HG03097 (cell line): ENCODE results near the gene FNDC10.

Experiments used
- ATAC-seq: cut with Tn5 transposase; IDR thresholded peaks from one replicate; pipeline ENCODE4 v1.9.1; 2021; ENCODE audit not compliant: unreplicated experiment, low FRiP score

Gene FNDC10

DNA sequence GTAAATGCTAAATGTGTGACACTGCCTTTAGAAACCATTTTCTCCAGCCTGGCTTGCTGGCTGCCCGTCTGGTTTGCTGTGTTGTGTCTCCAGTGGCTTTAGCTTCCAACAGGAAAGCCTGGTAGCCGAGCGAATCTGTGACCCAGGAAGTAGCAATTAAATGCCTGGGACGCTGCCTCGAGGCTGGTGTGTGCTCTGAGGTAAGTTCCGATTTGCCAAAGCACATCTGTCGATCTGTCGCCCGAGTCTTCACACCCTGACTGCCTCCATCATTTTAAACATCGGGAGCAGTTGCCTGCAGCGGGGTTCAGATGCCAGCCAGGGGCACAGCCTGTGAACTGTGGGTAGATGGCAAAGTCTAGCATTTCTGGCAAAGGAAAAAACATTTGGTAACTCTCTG, 17.6 kb upstream of the FNDC10 start:
- no peak for ATAC-seq

GRCh38 chr1:1616838-1617237, 16.9 kb upstream of the FNDC10 start:
- ATAC-seq: no peak

GRCh38 chr1:1616045-1616790, 16.3 kb upstream of the FNDC10 start:
- no peak for ATAC-seq

DNA sequence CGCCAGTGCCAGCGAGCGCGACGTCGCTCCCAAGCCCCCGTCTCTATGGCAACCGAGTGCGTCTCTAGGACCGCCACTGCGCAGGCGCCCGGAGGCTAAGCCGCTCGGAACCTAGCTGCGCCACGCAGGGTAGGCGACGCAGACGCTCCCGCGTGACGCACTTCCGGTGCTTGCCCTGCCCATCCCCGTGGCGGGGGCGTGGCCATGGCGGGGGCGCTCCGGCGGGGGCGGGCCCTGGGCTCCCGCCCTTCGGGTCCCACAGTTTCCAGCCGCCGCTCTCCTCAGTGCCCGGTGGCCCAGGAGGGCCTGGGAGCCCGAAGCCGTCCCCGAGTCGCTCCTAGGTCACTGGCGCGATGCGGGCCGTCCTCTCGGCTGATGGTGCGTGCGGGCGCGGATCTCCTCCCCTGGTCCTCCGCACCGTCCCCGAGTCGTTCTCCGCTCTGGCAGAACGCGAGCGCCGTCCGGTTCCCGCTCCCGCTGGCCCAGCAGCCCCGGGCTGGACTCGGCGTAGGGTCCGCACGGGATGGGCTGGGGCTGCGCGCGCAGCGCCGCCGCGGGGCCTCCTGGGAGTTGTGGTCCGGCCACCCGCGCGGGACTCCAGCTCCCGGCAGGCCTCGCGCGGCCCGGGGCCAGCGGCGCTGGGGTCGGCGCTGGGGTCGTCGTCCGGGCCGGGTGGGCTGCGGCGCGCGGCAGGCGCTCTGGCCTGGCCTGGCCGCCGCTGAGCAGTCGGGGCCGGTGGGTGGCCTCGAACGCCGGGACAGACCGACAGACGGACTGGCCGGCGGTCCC, 15.5 kb upstream of the FNDC10 start, which contains the start of gene MIB2:
Gene MIB2, plus strand, starts transcription at position 245 of the 789 bp plus-strand sequence. CDS start 7,953 bp downstream, outside the sequence.
- ATAC-seq: peak; percentile 71

DNA sequence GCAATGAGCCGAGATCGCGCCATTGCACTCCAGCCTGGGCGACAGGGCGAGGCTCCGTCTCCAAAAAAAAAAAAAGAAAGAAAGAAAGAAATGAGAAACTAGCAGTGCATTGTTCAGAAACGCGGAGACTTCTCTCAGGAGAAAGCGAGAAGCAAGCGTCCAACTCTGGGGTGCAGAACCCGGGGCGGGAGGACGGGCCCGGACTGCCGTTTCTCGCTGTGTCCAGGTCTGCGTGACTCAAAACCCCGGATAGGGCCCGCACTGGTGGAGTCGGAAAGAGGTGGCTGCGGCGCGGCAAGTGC, 15.0 kb upstream of the FNDC10 start:
- ATAC-seq: no peak

DNA sequence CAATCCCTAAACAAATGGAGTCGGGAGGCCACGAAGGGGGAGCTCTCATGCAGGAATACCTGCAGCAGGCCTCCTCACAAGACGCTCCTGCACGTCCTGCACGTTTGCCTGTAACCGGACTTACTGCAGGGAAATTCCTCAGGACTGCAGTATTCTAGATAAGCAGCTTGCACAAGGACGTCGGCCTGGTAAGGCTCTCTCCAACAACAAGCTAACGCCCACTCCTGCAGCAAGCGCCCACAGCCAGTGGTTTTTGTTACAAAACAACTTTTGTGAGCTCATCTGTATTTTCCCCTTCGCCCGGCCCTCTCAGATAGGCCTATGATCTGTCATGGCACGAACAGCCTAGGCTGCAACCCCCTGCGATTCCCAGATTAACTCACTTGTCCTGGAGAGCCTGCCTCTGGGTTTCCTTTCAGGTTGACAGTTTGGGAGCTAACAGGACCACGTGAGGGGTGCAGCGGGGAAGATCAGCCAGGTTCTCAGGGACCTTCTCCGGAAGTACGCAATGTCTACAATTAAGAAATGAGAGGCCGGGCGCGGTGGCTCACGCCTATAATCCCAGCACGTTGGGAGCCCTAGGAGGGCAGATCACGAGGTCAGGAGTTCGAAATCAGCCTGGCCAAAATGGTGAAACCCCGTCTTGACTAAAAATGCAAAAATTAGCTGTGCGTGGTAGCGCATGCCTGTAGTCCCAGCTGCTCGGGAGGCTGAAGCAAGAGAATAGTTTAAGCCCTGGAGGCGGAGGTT, 14.4 kb upstream of the FNDC10 start:
- ATAC-seq: no peak

GRCh38 chr1:1613509-1614082, 13.7 kb upstream of the FNDC10 start:
- ATAC-seq: no peak

- no peak for ATAC-seq
Observed at GRCh38 chr1:1612104-1612400, 12.1 kb upstream of the FNDC10 start.

DNA sequence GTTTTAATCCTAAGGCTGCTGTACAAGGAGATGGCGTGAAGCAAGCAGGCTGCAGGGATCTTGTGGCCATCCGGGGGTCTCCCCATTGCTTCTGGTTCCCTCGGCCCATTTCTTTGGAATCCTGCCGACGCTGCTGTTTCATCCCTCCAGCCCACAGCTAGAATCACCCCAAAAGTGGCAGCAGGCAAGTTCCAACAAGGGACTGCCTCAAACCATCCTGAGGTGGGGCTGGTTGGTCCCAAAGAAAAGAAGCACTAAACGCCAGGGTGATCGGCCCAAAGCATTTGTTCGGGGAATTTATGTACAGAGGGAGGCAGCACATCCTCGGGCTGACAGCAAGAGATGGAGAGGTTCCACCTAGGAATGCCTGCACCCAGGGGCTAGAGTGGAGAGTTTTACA, 10.9 kb upstream of the FNDC10 start:
- ATAC-seq: no peak

- no peak for ATAC-seq
Observed at GRCh38 chr1:1609822-1610485, 10.0 kb upstream of the FNDC10 start.

DNA sequence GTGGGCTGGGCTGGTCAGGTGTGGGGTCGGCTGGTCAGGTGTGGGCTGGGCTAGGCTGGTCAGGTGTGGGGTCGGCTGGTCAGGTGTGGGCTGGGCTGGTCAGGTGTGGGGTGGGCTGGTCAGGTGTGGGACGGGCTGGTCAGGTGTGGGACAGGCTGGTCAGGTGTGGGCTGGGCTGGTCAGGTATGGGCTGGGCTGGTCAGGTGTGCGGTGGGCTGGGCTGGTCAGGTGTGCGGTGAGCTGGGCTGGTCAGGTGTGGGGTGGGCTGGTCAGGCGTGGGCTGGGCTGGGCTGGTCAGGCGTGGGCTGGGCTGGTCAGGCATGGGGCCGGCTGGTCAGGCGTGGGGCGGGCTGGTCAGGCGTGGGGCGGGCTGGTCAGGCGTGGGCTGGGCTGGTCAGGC, 6.3 kb upstream of the FNDC10 start:
- ATAC-seq: no peak

- ATAC-seq: no peak
Observed at GRCh38 chr1:1605724-1606123, 5.8 kb upstream of the FNDC10 start.

DNA sequence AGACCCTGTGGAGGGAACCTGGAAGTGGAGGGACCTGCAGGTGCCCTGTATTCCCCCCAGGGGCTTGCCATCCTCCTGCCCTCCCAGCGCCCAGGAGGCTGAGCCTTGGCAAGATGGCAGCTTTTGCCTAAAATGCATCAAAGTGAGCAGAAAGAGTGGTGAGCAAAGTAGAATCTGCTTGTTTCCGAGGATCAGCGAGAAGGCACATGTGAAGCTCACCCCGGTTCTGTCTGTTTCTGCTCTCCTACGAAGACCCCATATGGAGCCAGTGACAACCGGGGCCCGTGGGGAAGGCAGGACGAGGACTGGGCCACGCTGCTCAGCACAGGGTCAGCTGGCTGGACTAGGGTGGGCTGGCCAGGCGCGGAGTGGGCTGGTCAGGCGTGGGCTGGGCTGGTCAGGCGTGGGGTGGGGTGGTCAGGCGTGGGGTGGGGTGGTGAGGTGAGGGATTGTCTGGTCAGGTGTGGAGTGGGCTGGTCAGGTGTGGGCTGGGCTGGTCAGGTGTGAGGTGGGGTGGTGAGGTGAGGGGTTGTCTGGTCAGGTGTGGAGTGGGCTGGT, 5.2 kb upstream of the FNDC10 start:
- no peak for ATAC-seq

- no peak for ATAC-seq
Observed at GRCh38 chr1:1604374-1605033, 4.6 kb upstream of the FNDC10 start.

DNA sequence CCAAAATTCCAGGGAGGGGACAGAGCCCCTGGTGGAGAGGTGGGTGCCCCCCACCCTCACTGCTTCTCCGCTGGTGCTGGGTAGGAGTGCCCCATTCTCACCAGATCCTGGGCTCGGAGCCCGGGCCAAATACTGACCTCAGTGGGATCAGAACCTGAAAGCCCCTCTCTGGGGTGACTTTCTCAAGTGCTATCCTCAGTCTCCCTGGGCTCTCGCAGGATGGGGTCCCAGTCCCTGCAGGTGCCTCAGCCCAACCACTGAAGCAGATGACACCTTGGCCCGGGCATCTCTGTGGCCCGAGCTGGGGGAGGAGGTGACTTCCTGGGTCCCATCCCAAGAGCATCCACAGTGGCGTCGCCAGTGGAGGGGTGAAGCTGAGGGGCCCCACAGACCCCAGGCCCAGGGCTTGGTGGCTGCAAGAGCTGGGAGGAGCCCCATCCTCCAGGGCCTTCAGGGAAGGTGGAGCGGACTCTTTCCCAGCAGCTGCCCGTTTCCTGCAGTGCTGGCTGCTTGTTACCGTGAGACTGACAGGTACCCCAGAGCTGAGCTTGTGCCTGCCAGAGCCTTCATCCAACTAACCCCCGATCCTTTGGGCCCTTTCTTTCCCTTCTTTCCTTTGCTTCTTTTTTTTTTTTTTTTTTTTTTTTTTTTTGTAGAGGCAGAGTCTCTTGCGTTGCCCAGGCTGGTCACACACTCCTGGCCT, 3.9 kb upstream of the FNDC10 start:
- ATAC-seq: no peak

- no peak for ATAC-seq
Observed at GRCh38 chr1:1602968-1603506, 3.1 kb upstream of the FNDC10 start.

DNA sequence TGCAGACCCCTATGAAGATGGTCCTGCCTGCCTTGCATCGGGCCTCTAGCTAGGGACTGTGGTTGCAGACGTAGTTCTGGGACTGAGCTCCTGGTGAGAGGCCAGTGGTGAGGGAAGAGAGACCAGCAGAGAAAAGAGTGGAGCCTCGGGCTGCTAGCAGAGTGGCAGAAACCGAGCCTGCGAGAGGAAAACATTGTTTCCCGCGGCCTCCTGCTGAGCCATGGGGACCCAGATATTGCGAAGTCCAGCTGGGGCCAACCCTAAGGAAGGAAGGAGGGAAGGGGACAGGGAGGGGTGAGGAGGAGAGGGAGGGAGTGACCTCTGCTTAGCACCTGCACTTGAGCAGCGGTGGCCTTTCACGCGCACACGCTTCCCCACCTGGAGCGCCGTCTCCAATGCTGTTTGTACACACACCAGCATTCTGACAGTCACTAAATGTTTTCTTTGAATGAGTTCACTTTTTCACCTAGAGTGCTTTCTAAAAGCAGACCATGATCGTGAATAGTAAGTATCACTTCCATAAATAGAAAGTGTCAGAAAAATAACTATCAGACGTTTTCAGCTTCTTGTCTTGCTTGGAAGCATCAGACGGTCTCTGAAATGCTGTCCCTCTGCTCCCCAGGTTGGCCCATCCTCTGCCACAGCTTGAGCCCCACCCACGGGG, 2.5 kb upstream of the FNDC10 start:
- no peak for ATAC-seq

DNA sequence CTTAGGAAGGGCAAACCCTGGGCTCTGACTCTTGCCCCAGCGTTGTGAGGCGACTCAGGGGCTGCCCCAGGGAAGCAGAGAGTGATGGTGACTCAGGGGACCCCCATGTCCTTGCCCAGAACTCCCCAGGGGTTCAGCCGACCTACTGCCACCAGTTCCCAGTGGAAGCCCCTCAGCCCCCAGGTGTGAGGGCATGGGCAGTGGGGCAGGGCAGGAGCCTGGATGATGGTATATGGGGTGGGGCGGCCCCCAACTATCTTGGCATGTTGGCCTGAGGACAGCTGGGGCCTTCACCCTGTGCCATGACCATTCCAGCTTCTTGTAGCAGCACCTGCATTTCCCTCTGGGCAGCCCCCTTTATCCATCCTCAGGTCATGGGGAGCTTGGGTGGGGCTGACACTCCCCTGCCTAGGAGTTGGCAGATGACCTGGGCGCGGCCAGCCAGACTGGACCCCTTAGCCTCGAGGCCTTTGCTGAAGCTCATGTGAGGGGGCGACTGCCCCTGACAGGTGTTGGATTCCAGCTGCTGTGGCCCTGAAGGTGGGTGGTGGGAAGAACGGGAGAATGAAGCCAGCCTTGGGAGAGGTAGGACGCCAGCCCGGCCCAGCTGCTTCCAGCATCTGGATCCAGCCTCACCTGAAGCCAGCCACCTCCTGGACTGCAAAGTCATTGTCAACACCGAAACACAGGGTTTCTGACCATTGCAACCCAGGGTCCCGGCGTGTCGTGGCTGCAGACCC, 1.8 kb upstream of the FNDC10 start:
- no peak for ATAC-seq
